Medulla oblongata (tissue), 1 donor: ENCODE results near the gene EEFSEC.

Experiments used
- DNase-seq: peaks from one replicate; pipeline ENCODE4 v3.0.0-alpha.2; 2015; ENCODE audit errors: extremely low spot score

EEFSEC gene

GRCh38 chr3:128217702-128218547 is 64.6 kb downstream of the EEFSEC start:
- no peak for DNase-seq

GRCh38 chr3:128218548-128219257 is 65.4 kb downstream of the EEFSEC start:
- no peak for DNase-seq

GRCh38 chr3:128221328-128221727 is 68.0 kb downstream of the EEFSEC start:
- no peak for DNase-seq

- DNase-seq: no peak
These were observed 69.6 kb downstream of the EEFSEC start for GRCh38 chr3:128222796-128223385.

- no peak for DNase-seq
These were observed 73.0 kb downstream of the EEFSEC start for GRCh38 chr3:128226186-128226725.

- peak; percentile 34 for DNase-seq
These were observed 73.6 kb downstream of the EEFSEC start for GRCh38 chr3:128226795-128227395.

- no peak for DNase-seq
These were observed 74.2 kb downstream of the EEFSEC start for GRCh38 chr3:128227507-128227906.

- no peak for DNase-seq
These were observed 75.2 kb downstream of the EEFSEC start for GRCh38 chr3:128228366-128228910.

- DNase-seq: no peak
These were observed 76.0 kb downstream of the EEFSEC start for GRCh38 chr3:128229106-128229857.

- peak; percentile 43 for DNase-seq
These were observed 78.3 kb downstream of the EEFSEC start for GRCh38 chr3:128231606-128232005.

GRCh38 chr3:128232376-128233178 is 79.3 kb downstream of the EEFSEC start:
- no peak for DNase-seq

- DNase-seq: no peak
These were observed 82.1 kb downstream of the EEFSEC start for GRCh38 chr3:128235207-128235926.

GRCh38 chr3:128236657-128237056 is 83.4 kb downstream of the EEFSEC start:
- peak; percentile 50 for DNase-seq

GRCh38 chr3:128237348-128238183 is 84.3 kb downstream of the EEFSEC start:
- DNase-seq: no peak

GRCh38 chr3:128238184-128238489 is 84.9 kb downstream of the EEFSEC start:
- no peak for DNase-seq

- DNase-seq: no peak
These were observed 86.0 kb downstream of the EEFSEC start for GRCh38 chr3:128239304-128239703.

- DNase-seq: no peak
These were observed 87.0 kb downstream of the EEFSEC start for GRCh38 chr3:128240232-128240631.

GRCh38 chr3:128241741-128242140 is 88.5 kb downstream of the EEFSEC start:
- DNase-seq: no peak
